ENCODE results near the gene PRKCH. TPM values are rescaled to one million over a fixed set of nuclear protein-coding genes. Genes with fewer than 3 reads are reported as not detected.

PRKCH gene
- total RNA-seq, 2 donors from 2014 or later = 7.2 to 8.6 TPM

- H3K9me3 Mint-ChIP-seq = peaks cover 13% of the 10 kb centered on the region
- Histone ChIP-seq H3K36me3 (ENCODE audit: control insufficient read depth, insufficient read depth, low read length) (no peaks in the 10 kb centered on the region), H3K4me1 (ENCODE audit: control insufficient read depth, insufficient read depth, low read length) (no peaks in the 10 kb centered on the region), H3K9me3 (ENCODE audit: control insufficient read depth, low read length) (peaks cover under 1% of the 10 kb centered on the region), H3K27me3 (ENCODE audit: control insufficient read depth, insufficient read depth, low read length, poor library complexity, severe bottlenecking) (no peaks in the 10 kb centered on the region), H3K9ac (ENCODE audit: extremely low read depth, low read length, poor library complexity, severe bottlenecking) (no peak overlapping the region), H3K4me3 (ENCODE audit: low read length) (no peak overlapping the region), H3K27ac (ENCODE audit: low read depth, low read length) (no peak overlapping the region)
- no peak overlapping the region for H3K27ac Mint-ChIP-seq
- WGBS, 2 experiments (ENCODE audit: insufficient coverage in 1 of 2, insufficient read length in 1 of 2) = 83 to 85% methylated on average over 4 of the region's 5 CpGs
- TF ChIP-seq, protein P1, sequence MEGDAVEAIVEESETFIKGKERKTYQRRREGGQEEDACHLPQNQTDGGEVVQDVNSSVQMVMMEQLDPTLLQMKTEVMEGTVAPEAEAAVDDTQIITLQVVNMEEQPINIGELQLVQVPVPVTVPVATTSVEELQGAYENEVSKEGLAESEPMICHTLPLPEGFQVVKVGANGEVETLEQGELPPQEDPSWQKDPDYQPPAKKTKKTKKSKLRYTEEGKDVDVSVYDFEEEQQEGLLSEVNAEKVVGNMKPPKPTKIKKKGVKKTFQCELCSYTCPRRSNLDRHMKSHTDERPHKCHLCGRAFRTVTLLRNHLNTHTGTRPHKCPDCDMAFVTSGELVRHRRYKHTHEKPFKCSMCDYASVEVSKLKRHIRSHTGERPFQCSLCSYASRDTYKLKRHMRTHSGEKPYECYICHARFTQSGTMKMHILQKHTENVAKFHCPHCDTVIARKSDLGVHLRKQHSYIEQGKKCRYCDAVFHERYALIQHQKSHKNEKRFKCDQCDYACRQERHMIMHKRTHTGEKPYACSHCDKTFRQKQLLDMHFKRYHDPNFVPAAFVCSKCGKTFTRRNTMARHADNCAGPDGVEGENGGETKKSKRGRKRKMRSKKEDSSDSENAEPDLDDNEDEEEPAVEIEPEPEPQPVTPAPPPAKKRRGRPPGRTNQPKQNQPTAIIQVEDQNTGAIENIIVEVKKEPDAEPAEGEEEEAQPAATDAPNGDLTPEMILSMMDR (conservative IDR thresholded peaks at IDR 0.05) = no peak
- H3K36me3 Mint-ChIP-seq (ENCODE audit: low read depth) = peaks cover 2% of the 10 kb centered on the region
- DNase-seq = no peak
- H3K4me1 Mint-ChIP-seq = peaks cover 6% of the 10 kb centered on the region
- H3K27me3 Mint-ChIP-seq (ENCODE audit: insufficient read depth) = no peaks in the 10 kb centered on the region
- no peak overlapping the region for H3K4me3 Mint-ChIP-seq
Observed at GRCh38 chr14:61368114-61368710, 46.8 kb downstream of the PRKCH start.

DNA sequence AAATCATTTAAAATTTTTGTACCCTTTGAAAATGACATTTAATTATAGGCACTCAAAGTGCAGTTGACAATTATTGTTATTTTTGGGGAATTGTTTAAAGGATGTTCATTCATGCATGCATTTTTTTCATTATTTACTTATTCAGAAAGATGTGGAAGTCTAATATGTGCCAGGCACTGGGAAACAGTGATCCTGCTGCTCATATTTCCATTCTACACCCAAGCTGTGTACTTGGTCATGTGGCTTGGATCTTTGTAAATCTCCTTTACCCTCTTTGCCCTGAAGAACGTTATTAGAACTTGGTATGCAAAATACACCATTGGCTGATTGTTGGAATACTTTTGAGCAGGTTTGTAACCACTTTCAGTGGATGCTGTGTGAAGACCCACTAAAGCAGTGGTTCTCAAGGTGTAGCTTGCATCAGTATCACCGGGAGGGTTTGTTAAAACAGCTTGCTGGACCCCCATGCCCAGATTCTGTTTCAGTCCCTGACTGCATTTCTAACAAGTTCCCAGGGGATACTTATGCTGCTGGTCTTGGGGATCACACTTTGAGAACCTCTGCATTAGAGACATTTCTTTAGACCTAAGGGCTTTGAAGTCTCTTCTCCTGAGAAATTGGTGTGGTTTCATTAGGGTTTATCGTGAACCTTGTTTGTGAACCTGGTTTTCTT, 47.5 kb downstream of the PRKCH start:
- Histone ChIP-seq H3K4me1 (ENCODE audit: control insufficient read depth, insufficient read depth, low read length) (no peaks in the 10 kb centered on the region), H3K36me3 (ENCODE audit: control insufficient read depth, insufficient read depth, low read length) (no peaks in the 10 kb centered on the region), H3K4me3 (ENCODE audit: low read length) (no peak overlapping the region), H3K27me3 (ENCODE audit: control insufficient read depth, insufficient read depth, low read length, poor library complexity, severe bottlenecking) (no peaks in the 10 kb centered on the region), H3K27ac (ENCODE audit: low read depth, low read length) (no peak overlapping the region), H3K9ac (ENCODE audit: extremely low read depth, low read length, poor library complexity, severe bottlenecking) (no peak overlapping the region), H3K9me3 (ENCODE audit: control insufficient read depth, low read length) (peaks cover 8% of the 10 kb centered on the region)
- Mint-ChIP-seq H3K27me3 (ENCODE audit: insufficient read depth) (no peaks in the 10 kb centered on the region), H3K4me1 (peaks cover 6% of the 10 kb centered on the region), H3K27ac (no peak overlapping the region), H3K36me3 (ENCODE audit: low read depth) (peaks cover 3% of the 10 kb centered on the region), H3K9me3 (peaks cover 20% of the 10 kb centered on the region), H3K4me3 (no peak overlapping the region)
- whole genome bisulfite sequencing, 2 experiments (ENCODE audit: insufficient coverage in 1 of 2, insufficient read length in 1 of 2) = 92 to 95% methylated on average over 2 to 3 of the region's 3 CpGs
- TF ChIP-seq, protein P1 (conservative IDR thresholded peaks at IDR 0.05) = no peak
- DNase-seq = no peak

DNA sequence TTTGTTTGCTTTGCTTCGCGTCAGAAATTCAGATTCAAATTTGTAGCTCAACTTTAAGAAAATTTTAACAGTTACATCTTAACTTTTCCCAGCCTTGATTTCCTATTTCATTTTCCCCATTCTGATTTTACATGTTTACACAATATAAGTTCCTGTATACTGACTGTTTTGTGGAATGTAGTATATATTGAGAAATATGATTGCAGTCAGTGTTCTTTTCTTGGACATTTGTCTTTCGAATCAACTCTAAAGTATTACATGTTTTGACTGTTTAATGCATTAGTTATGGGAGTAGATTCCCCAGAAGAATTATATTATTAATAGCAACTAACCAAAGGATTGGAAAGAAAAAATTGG, 48.1 kb downstream of the PRKCH start:
- Histone ChIP-seq H3K27ac (ENCODE audit: low read depth, low read length) (no peak overlapping the region), H3K4me3 (ENCODE audit: low read length) (no peak overlapping the region), H3K9me3 (ENCODE audit: control insufficient read depth, low read length) (peaks cover 13% of the 10 kb centered on the region), H3K9ac (ENCODE audit: extremely low read depth, low read length, poor library complexity, severe bottlenecking) (no peak overlapping the region), H3K36me3 (ENCODE audit: control insufficient read depth, insufficient read depth, low read length) (no peaks in the 10 kb centered on the region), H3K4me1 (ENCODE audit: control insufficient read depth, insufficient read depth, low read length) (no peaks in the 10 kb centered on the region), H3K27me3 (ENCODE audit: control insufficient read depth, insufficient read depth, low read length, poor library complexity, severe bottlenecking) (no peaks in the 10 kb centered on the region)
- no peaks in the 10 kb centered on the region for H3K27me3 Mint-ChIP-seq (ENCODE audit: insufficient read depth)
- WGBS, 2 experiments (ENCODE audit: insufficient coverage in 1 of 2, insufficient read length in 1 of 2) = 87% methylated on average over 2 of the region's 3 CpGs; no CpG with 5 or more reads in 1 of the 2 experiments
- H3K9me3 Mint-ChIP-seq = peaks cover 25% of the 10 kb centered on the region
- peaks cover 8% of the 10 kb centered on the region for H3K36me3 Mint-ChIP-seq (ENCODE audit: low read depth)
- no peak for DNase-seq
- H3K4me1 Mint-ChIP-seq = peaks cover 6% of the 10 kb centered on the region
- H3K4me3 Mint-ChIP-seq = no peak overlapping the region
- TF ChIP-seq, protein P1 (conservative IDR thresholded peaks at IDR 0.05) = no peak
- no peak overlapping the region for H3K27ac Mint-ChIP-seq

Data from endodermal cell (in vitro differentiated cells).